22Rv1 (cell line): Measurements from ENCODE around the gene DCAF7.

ENCODE experiments used
- H3K27ac ChIP-seq: fragments of 450-650 bp; 2 replicates; pipeline ENCODE4 v1.5.1; 2017
- ZFX ChIP-seq: fragments of 450-650 bp; IDR thresholded peaks from 2 replicates; pipeline ENCODE4 v1.6.1; 2017; ENCODE audit warnings: antibody characterized with exemption, borderline replicate concordance
- TF ChIP-seq, protein P1 (sequence below): fragments of 450-650 bp; IDR thresholded peaks from 2 replicates; pipeline ENCODE4 v1.5.1; 2017; ENCODE audit warnings: mild to moderate bottlenecking

The DCAF7 gene

DNA sequence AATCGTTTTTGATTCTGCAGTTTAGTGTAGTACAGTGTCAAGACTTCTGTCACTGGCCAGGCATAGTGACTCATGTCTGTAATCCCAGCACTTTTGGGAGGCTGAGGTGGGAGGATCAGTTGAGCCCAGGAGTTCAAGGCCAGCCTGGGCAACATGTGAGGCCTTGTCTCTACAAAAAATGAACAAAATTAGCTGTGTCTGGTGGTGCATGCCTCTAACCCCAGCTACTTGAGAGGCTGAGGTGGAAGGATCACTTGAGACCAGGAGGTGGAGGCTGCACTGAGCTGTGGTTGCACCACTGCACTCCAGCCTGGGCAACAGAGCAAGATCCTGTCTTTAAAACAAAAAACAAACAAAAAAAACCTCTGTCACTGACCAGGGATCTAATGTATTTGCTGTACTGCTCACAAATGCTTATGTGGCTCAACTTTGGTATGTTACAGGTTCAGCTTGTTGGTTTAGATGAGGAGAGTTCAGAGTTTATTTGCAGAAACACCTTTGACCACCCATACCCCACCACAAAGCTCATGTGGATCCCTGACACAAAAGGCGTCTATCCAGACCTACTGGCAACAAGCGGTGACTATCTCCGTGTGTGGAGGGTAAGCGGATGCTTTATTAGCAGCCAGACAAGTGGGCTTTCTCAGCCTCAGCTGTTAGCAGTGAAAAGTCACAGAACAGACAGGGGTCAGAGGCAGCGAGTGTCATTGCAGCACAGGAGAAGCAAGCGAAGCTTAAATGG is 27.9 kb downstream of the DCAF7 start:
- no peak overlapping the region for H3K27ac ChIP-seq
- TF ChIP-seq, protein P1, sequence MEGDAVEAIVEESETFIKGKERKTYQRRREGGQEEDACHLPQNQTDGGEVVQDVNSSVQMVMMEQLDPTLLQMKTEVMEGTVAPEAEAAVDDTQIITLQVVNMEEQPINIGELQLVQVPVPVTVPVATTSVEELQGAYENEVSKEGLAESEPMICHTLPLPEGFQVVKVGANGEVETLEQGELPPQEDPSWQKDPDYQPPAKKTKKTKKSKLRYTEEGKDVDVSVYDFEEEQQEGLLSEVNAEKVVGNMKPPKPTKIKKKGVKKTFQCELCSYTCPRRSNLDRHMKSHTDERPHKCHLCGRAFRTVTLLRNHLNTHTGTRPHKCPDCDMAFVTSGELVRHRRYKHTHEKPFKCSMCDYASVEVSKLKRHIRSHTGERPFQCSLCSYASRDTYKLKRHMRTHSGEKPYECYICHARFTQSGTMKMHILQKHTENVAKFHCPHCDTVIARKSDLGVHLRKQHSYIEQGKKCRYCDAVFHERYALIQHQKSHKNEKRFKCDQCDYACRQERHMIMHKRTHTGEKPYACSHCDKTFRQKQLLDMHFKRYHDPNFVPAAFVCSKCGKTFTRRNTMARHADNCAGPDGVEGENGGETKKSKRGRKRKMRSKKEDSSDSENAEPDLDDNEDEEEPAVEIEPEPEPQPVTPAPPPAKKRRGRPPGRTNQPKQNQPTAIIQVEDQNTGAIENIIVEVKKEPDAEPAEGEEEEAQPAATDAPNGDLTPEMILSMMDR, result no peak
- no peak for TF ChIP-seq ZFX

DNA sequence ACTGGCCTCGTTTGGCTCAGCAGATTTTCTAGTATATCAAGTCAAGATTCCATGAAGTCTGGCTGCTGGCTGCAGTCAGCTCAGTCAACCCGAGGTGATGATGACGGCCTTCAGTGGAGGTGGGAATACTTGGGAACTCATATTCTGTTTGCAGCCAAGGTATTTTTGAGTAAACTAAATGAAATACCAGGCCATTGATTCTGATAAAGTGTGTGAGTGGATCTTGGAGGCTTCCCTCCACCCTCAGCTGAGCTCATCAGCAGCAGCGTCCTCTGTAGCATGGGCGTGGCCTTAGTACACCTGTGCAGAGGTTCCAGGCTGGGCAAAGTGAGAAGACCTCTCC is 28.5 kb downstream of the DCAF7 start:
- TF ChIP-seq, protein P1, result no peak
- TF ChIP-seq ZFX, result no peak

DNA sequence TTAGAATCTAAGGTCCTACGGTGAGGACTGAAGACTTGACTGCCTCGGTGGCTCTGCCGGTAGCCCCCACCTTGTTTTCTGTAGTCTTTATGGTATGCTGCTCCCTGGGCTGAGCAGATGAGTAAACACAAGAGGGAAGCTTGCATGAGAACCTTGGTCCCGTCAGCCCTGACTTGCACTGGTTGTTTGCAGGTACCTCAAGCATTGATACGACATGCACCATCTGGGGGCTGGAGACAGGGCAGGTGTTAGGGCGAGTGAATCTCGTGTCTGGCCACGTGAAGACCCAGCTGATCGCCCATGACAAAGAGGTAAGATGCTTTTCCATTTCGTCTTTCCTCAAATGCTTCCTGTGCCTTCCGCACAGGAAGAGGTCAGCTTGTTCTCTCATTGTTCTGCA is 29.4 kb downstream of the DCAF7 start:
- no peak for TF ChIP-seq ZFX
- TF ChIP-seq, protein P1, result no peak
- H3K27ac ChIP-seq, result no peak overlapping the region

More for the DNA sequence above, 28.5 kb downstream of the DCAF7 start:
- H3K27ac ChIP-seq, result no peak overlapping the region

DNA sequence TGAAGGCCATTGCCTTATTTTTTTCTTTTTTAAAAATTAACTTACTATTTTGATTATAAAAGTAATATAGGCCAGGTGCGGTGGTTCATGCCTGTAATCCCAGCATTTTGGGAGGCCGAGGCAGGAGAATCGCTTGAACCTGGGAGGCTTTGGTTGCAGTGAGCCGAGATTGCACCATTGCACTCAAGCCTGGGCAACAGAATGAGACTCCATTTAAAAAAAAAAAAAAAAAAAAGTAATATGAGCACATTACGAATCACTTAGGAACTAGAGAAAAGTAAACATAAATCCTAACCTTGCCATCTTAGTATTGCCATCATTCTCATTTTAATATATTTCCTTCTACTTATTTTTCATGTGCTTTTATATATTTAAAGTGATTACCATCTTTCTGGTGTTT is 37.5 kb downstream of the DCAF7 start:
- TF ChIP-seq, protein P1, result no peak
- no peak for TF ChIP-seq ZFX
- H3K27ac ChIP-seq, result no peak overlapping the region

DNA sequence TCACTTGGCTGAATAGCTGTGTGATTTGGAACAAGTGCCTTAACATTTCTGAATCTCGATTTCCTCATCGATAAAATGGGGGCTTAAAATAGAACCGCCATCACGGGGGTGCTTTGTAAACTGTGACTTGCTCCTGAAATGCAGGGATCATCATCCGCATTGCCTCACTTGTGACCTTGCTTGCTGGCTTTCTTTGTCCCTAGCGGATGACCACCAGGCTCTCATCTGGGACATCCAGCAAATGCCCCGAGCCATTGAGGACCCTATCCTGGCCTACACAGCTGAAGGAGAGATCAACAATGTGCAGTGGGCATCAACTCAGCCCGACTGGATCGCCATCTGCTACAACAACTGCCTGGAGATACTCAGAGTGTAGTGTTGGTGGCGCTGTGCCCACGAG is 38.5 kb downstream of the DCAF7 start:
- TF ChIP-seq, protein P1, result no peak
- no peak for TF ChIP-seq ZFX
- no peak overlapping the region for H3K27ac ChIP-seq

DNA sequence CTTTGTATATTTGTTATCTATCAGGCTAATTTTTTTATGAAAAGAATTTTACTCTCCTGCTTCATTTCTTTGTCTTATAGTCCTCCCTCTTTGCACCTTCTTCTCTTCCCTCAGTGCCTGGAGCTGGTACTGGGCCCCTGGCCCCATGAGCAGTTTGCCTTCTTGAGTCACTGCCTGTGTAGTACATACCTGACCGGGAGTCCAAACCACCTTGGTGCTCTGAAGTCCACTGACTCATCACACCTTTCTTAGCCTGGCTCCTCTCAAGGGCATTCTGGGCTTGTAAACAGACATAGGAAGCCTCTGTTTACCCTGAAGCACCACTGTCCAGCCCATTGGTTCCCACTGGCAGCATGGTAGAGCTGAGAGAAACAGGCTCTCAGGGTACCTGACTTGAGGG is 39.4 kb downstream of the DCAF7 start:
- no peak for TF ChIP-seq ZFX
- TF ChIP-seq, protein P1, result no peak
- no peak overlapping the region for H3K27ac ChIP-seq

DNA sequence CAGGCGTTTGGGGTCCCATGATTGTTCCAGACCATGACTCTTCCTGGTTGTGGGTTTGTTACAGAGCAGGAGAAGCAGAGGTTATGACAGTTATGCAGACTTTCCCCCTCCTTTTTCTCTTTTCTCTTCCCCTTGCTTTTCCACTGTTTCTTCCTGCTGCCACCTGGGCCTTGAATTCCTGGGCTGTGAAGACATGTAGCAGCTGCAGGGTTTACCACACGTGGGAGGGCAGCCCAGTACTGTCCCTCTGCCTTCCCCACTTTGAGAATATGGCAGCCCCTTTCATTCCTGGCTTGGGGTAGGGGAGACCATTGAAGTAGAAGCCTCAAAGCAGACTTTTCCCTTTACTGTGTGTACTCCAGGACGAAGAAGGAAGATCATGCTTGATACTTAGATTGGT is 42.5 kb downstream of the DCAF7 start:
- no peak overlapping the region for H3K27ac ChIP-seq
- TF ChIP-seq ZFX, result no peak
- TF ChIP-seq, protein P1, result no peak
